Fibroblast of mammary gland (primary cell): ENCODE results near the gene NINJ2.

Source experiments
- DNase-seq: peaks from one replicate; pipeline ENCODE4 v3.0.0-alpha.2; 2010; ENCODE audit warnings: low read depth
- H3K4me3 ChIP-seq: 2 replicates; pipeline ENCODE4 v1.5.1; 2011; ENCODE audit warnings: low read depth, mild to moderate bottlenecking, low read length, moderate library complexity; ENCODE audit not compliant: control insufficient read depth
- TF ChIP-seq, protein P1 (sequence below): conservative IDR thresholded peaks from 2 replicates; pipeline ENCODE4 v1.5.1; 2011; ENCODE audit warnings: low read depth, low read length, inconsistent platforms; ENCODE audit not compliant: control insufficient read depth, insufficient read depth

Gene NINJ2

DNA sequence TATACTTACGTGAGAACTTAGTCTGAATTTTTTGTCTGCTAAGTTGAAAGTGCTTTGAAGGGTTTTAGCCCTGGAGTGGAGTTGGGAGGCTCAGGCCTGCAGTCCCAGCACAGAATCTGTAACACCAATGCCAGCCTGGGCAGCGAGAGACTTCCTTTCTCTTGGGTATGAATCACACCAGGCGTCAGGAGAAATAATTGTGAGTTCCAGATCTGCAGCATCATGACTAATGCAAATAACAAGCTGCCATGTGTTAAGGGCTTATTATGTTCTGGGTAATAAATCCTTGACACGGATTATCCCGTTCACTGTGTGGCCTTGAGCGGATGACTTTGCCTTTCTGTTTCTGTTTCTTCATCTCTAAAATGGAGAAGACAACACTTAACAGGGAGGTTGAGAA lies 132.9 kb downstream of the NINJ2 start:
- peak; percentile 41 for DNase-seq
- TF ChIP-seq, protein P1, sequence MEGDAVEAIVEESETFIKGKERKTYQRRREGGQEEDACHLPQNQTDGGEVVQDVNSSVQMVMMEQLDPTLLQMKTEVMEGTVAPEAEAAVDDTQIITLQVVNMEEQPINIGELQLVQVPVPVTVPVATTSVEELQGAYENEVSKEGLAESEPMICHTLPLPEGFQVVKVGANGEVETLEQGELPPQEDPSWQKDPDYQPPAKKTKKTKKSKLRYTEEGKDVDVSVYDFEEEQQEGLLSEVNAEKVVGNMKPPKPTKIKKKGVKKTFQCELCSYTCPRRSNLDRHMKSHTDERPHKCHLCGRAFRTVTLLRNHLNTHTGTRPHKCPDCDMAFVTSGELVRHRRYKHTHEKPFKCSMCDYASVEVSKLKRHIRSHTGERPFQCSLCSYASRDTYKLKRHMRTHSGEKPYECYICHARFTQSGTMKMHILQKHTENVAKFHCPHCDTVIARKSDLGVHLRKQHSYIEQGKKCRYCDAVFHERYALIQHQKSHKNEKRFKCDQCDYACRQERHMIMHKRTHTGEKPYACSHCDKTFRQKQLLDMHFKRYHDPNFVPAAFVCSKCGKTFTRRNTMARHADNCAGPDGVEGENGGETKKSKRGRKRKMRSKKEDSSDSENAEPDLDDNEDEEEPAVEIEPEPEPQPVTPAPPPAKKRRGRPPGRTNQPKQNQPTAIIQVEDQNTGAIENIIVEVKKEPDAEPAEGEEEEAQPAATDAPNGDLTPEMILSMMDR = no peak
- H3K4me3 ChIP-seq = no peak overlapping the region

GRCh38 chr12:527729-528128 lies 135.5 kb downstream of the NINJ2 start:
- no peak for DNase-seq
- TF ChIP-seq, protein P1 = no peak
- H3K4me3 ChIP-seq = no peak overlapping the region

- TF ChIP-seq, protein P1 = no peak
- DNase-seq = no peak
- no peak overlapping the region for H3K4me3 ChIP-seq
Observed at GRCh38 chr12:527241-527640, 136.0 kb downstream of the NINJ2 start.

DNA sequence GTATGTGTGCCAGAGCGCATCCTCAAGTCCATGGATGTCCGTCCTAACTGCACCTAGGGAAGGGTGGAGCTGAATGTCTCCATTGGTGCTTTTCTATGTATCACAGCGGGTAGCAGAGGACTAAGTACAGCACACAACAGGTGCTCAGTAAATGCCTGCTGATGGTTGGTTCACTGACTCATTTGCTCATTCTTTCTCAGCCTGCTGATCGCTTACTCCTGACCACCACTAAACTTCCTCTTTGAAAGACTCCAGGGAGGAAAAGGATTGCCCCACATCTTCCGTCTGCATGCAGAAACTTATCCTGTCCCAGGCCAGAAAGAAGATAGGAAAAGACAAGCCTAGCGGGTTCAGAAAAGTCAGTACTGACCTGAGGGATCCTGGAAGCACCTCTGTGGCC lies 137.2 kb downstream of the NINJ2 start:
- TF ChIP-seq, protein P1 = no peak
- no peak for DNase-seq
- no peak overlapping the region for H3K4me3 ChIP-seq

DNA sequence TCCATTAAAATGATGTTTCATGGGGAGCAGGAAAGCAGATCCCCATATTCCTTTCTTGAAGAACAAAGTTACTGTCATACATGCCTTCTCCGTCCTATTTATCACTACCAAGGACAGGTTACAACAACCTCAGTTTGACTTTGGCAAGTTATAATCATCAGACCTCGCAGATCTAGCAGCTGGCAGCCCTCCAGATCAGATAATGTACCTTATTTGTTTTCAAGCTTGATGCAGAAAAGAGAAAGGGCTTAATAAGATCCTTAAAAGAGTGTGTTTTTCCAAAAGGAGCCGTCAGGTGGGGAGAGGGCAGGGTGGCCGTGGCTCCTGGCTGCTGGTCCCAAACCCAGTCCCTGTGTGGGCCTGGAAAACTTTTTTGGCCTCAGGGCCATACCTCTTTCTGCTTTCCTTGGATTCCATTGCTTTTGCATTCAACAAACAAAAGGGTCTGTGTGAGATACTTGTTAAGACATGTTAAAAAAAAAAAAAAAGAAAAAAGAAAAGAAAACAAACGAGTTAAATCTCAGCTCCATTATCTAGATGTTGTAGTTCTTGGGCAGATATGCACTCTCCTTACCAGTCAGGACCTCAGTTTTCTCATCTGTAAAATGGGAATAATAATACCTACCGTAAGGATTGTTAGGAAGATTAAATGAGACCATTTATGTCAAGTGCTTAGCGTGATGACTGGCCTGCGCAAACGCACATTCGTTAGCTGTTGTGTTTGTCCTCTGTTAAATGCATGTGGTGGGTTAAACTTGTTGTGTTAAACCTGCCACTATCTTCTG lies 138.9 kb downstream of the NINJ2 start:
- DNase-seq = no peak
- H3K4me3 ChIP-seq = no peak overlapping the region
- TF ChIP-seq, protein P1 = no peak

- no peak overlapping the region for H3K4me3 ChIP-seq
- TF ChIP-seq, protein P1 = no peak
- DNase-seq = no peak
Observed at GRCh38 chr12:522692-523378, 140.4 kb downstream of the NINJ2 start.

- no peak overlapping the region for H3K4me3 ChIP-seq
- DNase-seq = no peak
- TF ChIP-seq, protein P1 = no peak
Observed at GRCh38 chr12:520119-520518, 143.1 kb downstream of the NINJ2 start.
